Measurements from ENCODE around the gene SLC9A8.
A peak's percentile ranks its signal among the peaks of the same experiment; 100 is the strongest.

The SLC9A8 gene

DNA sequence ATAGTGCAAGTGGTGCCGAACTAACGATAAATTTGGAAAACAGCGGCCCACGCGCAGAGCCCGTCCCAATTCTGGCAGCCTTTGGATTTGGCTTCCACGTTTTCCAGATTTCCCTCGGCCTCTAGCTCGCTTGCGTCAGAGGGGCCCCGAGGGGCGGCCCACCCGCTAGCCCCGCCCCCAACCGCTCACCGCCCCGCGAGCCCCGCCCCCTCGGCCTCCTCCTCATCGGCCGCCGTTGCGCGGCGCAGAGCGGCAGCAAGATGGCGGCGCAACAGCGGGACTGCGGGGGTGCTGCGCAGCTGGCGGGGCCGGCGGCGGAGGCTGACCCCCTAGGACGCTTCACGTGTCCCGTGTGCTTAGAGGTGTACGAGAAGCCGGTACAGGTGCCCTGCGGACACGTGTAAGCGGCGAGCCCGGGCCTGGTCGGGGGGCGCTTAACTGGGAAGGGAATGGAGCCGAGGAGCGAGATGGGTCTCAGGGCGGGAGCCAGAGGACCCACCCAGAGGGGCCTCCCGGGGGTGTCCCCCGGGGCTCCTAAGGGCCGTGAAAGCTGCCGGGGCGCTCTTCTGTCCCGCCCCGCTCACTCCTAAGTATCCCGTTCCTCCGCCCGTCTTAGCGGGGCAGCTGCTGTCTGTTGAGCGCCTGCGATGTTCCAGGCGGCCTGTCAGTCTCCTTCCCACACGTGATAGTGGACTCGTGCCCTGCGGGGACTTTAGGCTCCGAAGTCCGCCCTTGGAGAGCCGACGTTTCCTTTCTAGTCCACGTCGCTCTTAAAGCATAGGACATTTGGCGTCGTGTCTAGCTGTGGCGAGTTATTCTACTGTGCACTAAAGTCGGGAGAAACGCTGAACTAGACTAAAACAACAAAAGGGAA lies 123.8 kb downstream of the SLC9A8 start, which contains the start of gene RNF114:
Gene RNF114 (plus strand): TSS at position 245 of the 874 bp plus-strand sequence. CDS start 16 bp downstream, at position 261.
- Mint-ChIP-seq H3K4me1 (peaks cover 62% of the 10 kb centered on the region), H3K27ac (peak within 1 kb of the TSS; percentile 88), H3K9me3 (no peaks in the 10 kb centered on the region), H3K4me3 (peak within 1 kb of the TSS; percentile 98), H3K27me3 (no peaks in the 10 kb centered on the region), H3K36me3 (peaks cover 15% of the 10 kb centered on the region)
- peak; percentile 93 for ATAC-seq

DNA sequence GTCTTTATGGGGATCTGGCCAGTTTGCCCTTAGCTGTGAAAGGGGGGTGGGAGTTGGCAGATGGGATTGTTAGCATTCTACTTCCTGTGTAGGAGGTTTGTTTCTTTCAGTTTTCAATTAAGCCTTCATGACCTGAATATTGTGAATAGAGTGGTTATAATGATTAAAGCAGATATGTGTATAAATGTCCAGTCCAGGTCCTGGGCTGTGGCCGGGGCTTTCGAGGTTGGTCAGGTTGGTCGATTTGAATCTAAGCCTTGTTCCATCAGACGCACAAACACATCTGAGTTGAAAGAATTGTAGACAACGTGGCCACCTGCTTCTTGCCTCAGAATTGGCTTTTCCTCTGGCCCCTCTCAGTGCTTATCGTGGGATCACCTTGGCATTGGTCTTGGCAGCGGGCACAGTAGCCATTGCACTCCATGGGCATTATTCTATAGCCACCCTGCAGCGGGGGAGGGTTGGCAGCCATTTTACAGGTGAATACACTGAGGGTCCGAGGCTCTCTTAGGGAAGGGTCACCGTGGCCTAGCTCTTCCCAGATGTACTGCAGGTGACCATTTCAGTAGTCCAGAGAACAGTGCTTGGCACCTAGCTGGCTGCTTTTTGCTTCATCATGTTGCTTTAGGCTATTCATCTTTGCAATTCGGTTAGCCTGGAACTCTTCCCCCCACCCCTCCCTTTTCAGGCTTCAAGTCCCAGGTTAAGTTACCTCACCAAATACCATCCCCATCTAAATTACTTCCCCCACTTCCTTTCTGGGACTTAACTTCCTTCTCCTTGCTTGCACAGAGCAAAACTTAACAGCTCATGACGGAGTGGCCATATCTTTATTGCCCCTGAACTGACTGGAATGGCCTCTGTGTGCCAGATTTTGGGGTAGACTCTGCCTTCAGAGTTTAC lies 124.7 kb downstream of the SLC9A8 start:
- Mint-ChIP-seq H3K27me3 (no peaks in the 10 kb centered on the region), H3K4me3 (peak overlapping the region; percentile 98), H3K4me1 (peaks cover 65% of the 10 kb centered on the region), H3K36me3 (peaks cover 18% of the 10 kb centered on the region), H3K9me3 (no peaks in the 10 kb centered on the region), H3K27ac (peak overlapping the region; percentile 88)
- ATAC-seq = no peak

DNA sequence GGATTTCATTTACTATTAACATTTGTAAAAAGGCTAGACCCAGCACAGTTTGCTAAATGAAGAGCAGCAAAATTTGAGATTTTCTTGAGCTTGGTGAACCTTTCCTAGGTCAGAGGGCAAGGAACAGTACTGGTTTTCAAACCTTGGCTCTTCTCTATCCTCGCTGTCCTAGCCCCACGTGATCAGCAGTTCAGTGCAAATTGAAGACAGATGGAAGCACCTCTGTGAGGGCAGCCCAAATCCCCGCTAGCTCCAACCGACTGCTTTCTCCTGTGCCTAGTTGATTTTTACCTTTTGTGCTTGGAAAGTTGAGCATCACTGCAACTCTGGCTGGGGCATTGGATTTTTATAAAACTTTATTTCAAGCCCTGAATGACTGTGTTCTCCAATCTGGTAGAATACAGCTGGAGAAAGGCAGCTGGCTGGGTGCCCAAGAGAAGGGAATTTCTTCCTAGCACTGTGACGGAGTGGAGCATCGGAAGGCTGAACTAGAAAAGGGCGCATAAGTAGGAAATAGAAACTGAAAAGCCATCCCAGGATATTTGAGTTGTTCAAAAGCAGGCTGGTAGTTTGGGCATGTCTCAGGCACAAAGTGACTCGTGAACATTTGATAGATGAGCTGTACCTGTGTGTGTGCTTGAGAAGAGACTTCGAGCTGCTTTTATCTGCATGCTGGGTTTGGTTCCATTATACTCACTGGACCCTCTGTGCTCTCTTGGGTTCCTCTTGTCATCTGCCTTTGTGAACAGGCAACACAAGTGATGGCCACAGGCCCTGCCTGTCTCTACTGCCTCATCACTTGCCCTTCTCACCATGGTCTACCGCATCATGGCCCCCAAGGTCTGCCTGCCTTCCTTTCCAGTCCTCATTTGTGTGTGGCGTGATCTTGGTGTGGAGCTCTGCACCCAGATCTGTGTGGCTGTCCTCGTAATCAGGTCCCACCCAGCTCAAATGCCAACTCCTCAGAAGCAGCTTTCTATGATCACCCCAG lies 125.8 kb downstream of the SLC9A8 start:
- Mint-ChIP-seq H3K9me3 (no peaks in the 10 kb centered on the region), H3K27ac (peak overlapping the region; percentile 88), H3K36me3 (peaks cover 24% of the 10 kb centered on the region), H3K4me1 (peaks cover 65% of the 10 kb centered on the region), H3K27me3 (no peaks in the 10 kb centered on the region), H3K4me3 (peak overlapping the region; percentile 98)
- no peak for ATAC-seq

DNA sequence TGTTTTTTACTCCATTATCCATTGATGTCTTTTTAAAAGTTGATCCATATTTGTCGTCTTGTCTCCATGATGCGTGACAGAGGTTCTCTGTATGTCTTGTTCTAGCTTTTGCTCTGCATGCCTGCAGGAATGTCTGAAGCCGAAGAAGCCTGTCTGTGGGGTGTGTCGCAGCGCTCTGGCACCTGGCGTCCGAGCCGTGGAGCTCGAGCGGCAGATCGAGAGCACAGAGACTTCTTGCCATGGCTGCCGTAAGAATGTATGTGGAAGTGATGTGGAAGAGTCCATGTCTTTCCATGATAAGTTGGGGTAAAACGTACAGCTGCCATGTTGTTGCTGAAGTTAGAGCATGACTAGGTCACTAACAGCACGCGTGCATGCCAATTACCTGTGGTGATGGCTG lies 128.8 kb downstream of the SLC9A8 start:
- H3K36me3 Mint-ChIP-seq = peaks cover 36% of the 10 kb centered on the region
- H3K4me1 Mint-ChIP-seq = peaks cover 54% of the 10 kb centered on the region
- ATAC-seq = no peak
- H3K9me3 Mint-ChIP-seq = no peaks in the 10 kb centered on the region
- no peaks in the 10 kb centered on the region for H3K27me3 Mint-ChIP-seq
- no peak overlapping the region for H3K27ac Mint-ChIP-seq
- H3K4me3 Mint-ChIP-seq = no peak overlapping the region
